Measurements from ENCODE around the gene SLC25A39. TPM values are rescaled to one million over a fixed set of nuclear protein-coding genes. Genes with fewer than 3 reads are reported as not detected.

The SLC25A39 gene
- total RNA-seq, 2 donors from 2014 or later, result 116 to 132 TPM

DNA sequence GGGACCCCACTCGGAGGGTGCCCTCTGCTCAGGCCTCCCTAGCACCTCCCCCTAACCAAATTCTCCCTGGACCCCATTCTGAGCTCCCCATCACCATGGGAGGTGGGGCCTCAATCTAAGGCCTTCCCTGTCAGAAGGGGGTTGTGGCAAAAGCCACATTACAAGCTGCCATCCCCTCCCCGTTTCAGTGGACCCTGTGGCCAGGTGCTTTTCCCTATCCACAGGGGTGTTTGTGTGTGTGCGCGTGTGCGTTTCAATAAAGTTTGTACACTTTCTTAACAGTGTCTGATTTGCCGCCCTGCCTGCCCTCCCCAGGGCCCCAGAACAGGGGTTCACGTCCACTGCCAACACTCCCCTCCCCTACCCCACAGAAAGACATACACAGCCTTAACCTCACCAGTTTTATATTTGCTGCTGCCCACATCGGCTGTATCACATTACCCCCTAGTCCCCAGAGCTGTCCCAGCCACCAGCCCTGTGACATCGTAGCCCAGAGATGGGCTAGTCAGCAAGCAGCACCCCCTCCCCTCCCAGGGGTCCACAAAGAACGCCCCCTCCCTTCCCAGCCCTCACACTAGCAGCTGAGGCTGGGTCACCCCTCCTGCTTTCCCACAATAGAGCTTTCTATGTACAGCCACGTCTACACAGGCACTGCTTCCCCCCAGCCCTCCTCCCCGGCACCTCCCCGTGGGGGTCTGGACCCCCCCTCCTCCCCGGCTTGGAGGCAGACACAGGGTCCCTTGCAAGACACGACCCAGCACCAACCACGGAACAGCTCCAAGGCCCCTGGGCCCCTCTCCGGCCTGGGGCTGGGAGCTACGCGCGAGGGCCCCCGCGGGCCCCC is 28.4 kb upstream of the SLC25A39 start:
- no peak for DNase-seq (ENCODE audit: low spot score)
- Histone ChIP-seq H3K36me3 (peaks cover 5 to 10% of the 10 kb centered on the region in 2 donors), H3K4me3 (peak overlapping the region; percentile 32), H3K27ac (peak overlapping the region in 1 of 2 donors; percentile 23), H3K9me3 (no peaks in the 10 kb centered on the region), H3K27me3 (replicated peaks; ENCODE audit: insufficient read depth) (no peaks in the 10 kb centered on the region), H3K4me1 (replicated peaks) (no peaks in the 10 kb centered on the region)
- intact Hi-C loops (cut with DNase I), result no loop called here
- WGBS, result 63% methylated on average over 17 of the region's 22 CpGs
- TF ChIP-seq, protein P1, sequence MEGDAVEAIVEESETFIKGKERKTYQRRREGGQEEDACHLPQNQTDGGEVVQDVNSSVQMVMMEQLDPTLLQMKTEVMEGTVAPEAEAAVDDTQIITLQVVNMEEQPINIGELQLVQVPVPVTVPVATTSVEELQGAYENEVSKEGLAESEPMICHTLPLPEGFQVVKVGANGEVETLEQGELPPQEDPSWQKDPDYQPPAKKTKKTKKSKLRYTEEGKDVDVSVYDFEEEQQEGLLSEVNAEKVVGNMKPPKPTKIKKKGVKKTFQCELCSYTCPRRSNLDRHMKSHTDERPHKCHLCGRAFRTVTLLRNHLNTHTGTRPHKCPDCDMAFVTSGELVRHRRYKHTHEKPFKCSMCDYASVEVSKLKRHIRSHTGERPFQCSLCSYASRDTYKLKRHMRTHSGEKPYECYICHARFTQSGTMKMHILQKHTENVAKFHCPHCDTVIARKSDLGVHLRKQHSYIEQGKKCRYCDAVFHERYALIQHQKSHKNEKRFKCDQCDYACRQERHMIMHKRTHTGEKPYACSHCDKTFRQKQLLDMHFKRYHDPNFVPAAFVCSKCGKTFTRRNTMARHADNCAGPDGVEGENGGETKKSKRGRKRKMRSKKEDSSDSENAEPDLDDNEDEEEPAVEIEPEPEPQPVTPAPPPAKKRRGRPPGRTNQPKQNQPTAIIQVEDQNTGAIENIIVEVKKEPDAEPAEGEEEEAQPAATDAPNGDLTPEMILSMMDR (IDR thresholded peaks at IDR 0.05), result no peak
- no peak for TF ChIP-seq POLR2A (IDR thresholded peaks at IDR 0.05)
- no peak for TF ChIP-seq POLR2AphosphoS5 (IDR thresholded peaks at IDR 0.05)

DNA sequence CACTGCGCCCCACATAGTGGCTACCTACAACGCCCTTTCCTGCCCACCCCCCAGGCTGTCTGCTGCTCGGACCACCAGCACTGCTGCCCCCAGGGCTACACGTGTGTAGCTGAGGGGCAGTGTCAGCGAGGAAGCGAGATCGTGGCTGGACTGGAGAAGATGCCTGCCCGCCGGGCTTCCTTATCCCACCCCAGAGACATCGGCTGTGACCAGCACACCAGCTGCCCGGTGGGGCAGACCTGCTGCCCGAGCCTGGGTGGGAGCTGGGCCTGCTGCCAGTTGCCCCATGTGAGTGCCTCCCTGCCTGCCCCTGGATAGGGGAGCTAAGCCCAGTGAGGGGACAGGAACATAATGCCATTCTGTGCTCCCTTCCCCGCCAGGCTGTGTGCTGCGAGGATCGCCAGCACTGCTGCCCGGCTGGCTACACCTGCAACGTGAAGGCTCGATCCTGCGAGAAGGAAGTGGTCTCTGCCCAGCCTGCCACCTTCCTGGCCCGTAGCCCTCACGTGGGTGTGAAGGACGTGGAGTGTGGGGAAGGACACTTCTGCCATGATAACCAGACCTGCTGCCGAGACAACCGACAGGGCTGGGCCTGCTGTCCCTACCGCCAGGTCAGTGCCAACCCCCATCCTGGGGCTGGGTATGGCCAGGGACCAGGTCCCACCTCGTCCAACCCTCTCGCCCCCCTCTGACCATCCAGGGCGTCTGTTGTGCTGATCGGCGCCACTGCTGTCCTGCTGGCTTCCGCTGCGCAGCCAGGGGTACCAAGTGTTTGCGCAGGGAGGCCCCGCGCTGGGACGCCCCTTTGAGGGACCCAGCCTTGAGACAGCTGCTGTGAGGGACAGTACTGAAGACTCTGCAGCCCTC is 27.6 kb upstream of the SLC25A39 start:
- Histone ChIP-seq H3K27me3 (replicated peaks; ENCODE audit: insufficient read depth) (no peaks in the 10 kb centered on the region), H3K4me1 (replicated peaks) (no peaks in the 10 kb centered on the region), H3K9me3 (no peaks in the 10 kb centered on the region), H3K4me3 (no peak overlapping the region), H3K36me3 (peaks cover 5 to 10% of the 10 kb centered on the region in 2 donors), H3K27ac (no peak overlapping the region)
- intact Hi-C loops (cut with DNase I), result no loop called here
- no peak for DNase-seq (ENCODE audit: low spot score)
- no peak for TF ChIP-seq POLR2AphosphoS5 (IDR thresholded peaks at IDR 0.05)
- no peak for TF ChIP-seq POLR2A (IDR thresholded peaks at IDR 0.05)
- TF ChIP-seq, protein P1 (IDR thresholded peaks at IDR 0.05), result no peak
- WGBS, result 87% methylated on average over 26 of the region's 36 CpGs

DNA sequence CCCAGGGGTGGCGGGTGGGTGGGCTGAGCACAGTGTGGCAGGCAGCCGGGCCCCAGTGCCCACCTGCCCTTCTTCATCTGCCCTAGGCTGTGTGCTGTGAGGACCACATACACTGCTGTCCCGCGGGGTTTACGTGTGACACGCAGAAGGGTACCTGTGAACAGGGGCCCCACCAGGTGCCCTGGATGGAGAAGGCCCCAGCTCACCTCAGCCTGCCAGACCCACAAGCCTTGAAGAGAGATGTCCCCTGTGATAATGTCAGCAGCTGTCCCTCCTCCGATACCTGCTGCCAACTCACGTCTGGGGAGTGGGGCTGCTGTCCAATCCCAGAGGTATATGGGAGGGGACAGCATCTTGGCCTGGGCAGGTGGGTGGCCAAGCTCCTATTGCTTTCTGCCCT is 26.8 kb upstream of the SLC25A39 start:
- Histone ChIP-seq H3K36me3 (peaks cover 5 to 10% of the 10 kb centered on the region in 2 donors), H3K9me3 (no peaks in the 10 kb centered on the region), H3K27me3 (replicated peaks; ENCODE audit: insufficient read depth) (no peaks in the 10 kb centered on the region), H3K4me3 (no peak overlapping the region), H3K4me1 (replicated peaks) (no peaks in the 10 kb centered on the region), H3K27ac (no peak overlapping the region)
- TF ChIP-seq, protein P1 (IDR thresholded peaks at IDR 0.05), result no peak
- TF ChIP-seq POLR2AphosphoS5 (IDR thresholded peaks at IDR 0.05) (no peak), POLR2A (IDR thresholded peaks at IDR 0.05) (no peak)
- intact Hi-C loops (cut with DNase I), result no loop called here
- WGBS, result 87% methylated on average over 8 of the region's 8 CpGs
- no peak for DNase-seq (ENCODE audit: low spot score)

DNA sequence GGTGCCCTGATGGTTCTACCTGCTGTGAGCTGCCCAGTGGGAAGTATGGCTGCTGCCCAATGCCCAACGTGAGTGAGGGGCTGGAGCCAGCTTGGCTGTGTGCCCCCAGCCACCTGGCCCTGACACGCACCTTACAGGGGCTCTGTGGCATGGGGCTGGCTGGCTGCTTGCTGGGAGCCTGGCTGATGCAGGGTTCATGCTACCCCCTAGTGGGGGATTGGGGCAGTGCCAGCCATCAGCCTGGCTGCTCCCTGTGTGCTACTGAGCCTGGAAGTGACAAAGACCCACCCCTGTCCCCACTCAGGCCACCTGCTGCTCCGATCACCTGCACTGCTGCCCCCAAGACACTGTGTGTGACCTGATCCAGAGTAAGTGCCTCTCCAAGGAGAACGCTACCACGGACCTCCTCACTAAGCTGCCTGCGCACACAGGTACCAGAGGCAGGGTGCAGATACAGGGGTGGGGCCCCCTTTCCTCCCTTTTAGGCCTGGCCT is 26.2 kb upstream of the SLC25A39 start:
- DNase-seq (ENCODE audit: low spot score), result peak; percentile 41
- WGBS, result 71% methylated on average over 5 of the region's 6 CpGs
- H3K36me3 ChIP-seq, result peaks cover 5 to 10% of the 10 kb centered on the region in 2 donors

More for the DNA sequence above, 26.2 kb upstream of the SLC25A39 start:
- no peak overlapping the region for H3K4me3 ChIP-seq
- no peaks in the 10 kb centered on the region for H3K27me3 ChIP-seq (replicated peaks; ENCODE audit: insufficient read depth)
- TF ChIP-seq POLR2A (IDR thresholded peaks at IDR 0.05), result no peak
- TF ChIP-seq, protein P1 (IDR thresholded peaks at IDR 0.05), result peak in 3 of 4 experiments; percentile 36 to 72 (median 56)
- TF ChIP-seq POLR2AphosphoS5 (IDR thresholded peaks at IDR 0.05), result no peak
- H3K4me1 ChIP-seq (replicated peaks), result no peaks in the 10 kb centered on the region
- H3K9me3 ChIP-seq, result no peaks in the 10 kb centered on the region
- no peak overlapping the region for H3K27ac ChIP-seq
- intact Hi-C loops (cut with DNase I), result no loop called here
